DMS53 (cell line): ENCODE measurements around the gene COL1A1.
A peak's percentile ranks its signal among the peaks of the same experiment; 100 is the strongest.

Experiments
- DNase-seq: peaks from one replicate; lab custom pipeline; 2025; lab: John Stamatoyannopoulos, UW

COL1A1 gene

GRCh38 chr17:50213026-50214022, 11.9 kb upstream of the COL1A1 start:
- no peak for DNase-seq

- DNase-seq, result no peak
Measured at GRCh38 chr17:50212121-50212843, 10.9 kb upstream of the COL1A1 start.

- DNase-seq, result no peak
Measured at GRCh38 chr17:50211249-50212120, 10.1 kb upstream of the COL1A1 start.

- no peak for DNase-seq
Measured at GRCh38 chr17:50210240-50211225, 9.1 kb upstream of the COL1A1 start.

GRCh38 chr17:50209472-50210239, 8.2 kb upstream of the COL1A1 start:
- no peak for DNase-seq

GRCh38 chr17:50209133-50209471, 7.7 kb upstream of the COL1A1 start:
- DNase-seq, result no peak

- no peak for DNase-seq
Measured at GRCh38 chr17:50208611-50209061, 7.2 kb upstream of the COL1A1 start.

- DNase-seq, result no peak
Measured at GRCh38 chr17:50207792-50208567, 6.5 kb upstream of the COL1A1 start.

- DNase-seq, result no peak
Measured at GRCh38 chr17:50207315-50207714, 5.9 kb upstream of the COL1A1 start.

- DNase-seq, result peak; percentile 48
Measured at GRCh38 chr17:50206604-50207293, 5.3 kb upstream of the COL1A1 start.

GRCh38 chr17:50205963-50206505, 4.6 kb upstream of the COL1A1 start:
- DNase-seq, result no peak

- DNase-seq, result no peak
Measured at GRCh38 chr17:50205111-50205962, 3.9 kb upstream of the COL1A1 start.

GRCh38 chr17:50204431-50204830, 3.0 kb upstream of the COL1A1 start:
- no peak for DNase-seq

GRCh38 chr17:50203604-50204345, 2.3 kb upstream of the COL1A1 start:
- DNase-seq, result no peak

GRCh38 chr17:50203086-50203485, 1.7 kb upstream of the COL1A1 start:
- no peak for DNase-seq

GRCh38 chr17:50200457-50201275, 765 bp downstream of the COL1A1 start:
- peak; percentile 92 for DNase-seq
